ENCODE results near the gene CYB5R2.

DNA sequence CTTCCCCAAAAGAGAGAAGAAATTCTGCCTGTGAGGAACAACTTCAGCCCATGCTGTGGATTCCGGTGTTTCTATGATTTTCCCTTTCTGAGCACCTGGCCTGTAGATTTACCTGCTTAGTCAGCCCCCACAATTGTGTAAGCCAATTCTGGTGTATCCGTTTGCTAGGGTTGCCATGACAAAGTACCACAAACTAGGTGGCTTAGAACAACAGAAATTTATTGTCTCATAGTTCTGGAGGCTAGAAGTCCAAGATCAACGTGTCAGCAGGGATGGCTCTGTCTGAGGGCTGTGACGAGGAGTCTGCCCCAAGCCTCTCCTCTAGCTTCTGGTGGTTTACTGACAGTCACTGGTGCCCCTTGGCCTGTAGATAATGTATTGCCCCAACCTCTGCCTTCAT lies 15.9 kb upstream of the CYB5R2 start:
- TF ChIP-seq, protein P1, sequence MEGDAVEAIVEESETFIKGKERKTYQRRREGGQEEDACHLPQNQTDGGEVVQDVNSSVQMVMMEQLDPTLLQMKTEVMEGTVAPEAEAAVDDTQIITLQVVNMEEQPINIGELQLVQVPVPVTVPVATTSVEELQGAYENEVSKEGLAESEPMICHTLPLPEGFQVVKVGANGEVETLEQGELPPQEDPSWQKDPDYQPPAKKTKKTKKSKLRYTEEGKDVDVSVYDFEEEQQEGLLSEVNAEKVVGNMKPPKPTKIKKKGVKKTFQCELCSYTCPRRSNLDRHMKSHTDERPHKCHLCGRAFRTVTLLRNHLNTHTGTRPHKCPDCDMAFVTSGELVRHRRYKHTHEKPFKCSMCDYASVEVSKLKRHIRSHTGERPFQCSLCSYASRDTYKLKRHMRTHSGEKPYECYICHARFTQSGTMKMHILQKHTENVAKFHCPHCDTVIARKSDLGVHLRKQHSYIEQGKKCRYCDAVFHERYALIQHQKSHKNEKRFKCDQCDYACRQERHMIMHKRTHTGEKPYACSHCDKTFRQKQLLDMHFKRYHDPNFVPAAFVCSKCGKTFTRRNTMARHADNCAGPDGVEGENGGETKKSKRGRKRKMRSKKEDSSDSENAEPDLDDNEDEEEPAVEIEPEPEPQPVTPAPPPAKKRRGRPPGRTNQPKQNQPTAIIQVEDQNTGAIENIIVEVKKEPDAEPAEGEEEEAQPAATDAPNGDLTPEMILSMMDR (IDR thresholded peaks at IDR 0.05): no peak
- TF ChIP-seq POLR2A (IDR thresholded peaks at IDR 0.05): no peak
- no peak for TF ChIP-seq POLR2AphosphoS5 (IDR thresholded peaks at IDR 0.05)

All from prostate gland (tissue), 2 donors.